Activated T-helper 17 cell treated with anti-CD3 and anti-CD28 coated beads, Interleukin-2, amount 50 U/mL, for 72 hours (primary cell): Measurements from ENCODE around the gene ABO. TPM values are rescaled to one million over a fixed set of nuclear protein-coding genes. Genes with fewer than 3 reads are reported as not detected.
"Not testable (repeated sequence)": the region's sequence is repeated elsewhere in the genome, so short reads cannot be mapped to it uniquely, and the experiment has no call there.

Source experiments
- ATAC-seq: fragments of 150-1000 bp; cut with Tn5 transposase; replicated peaks from 2 replicates; pipeline ENCODE4 v1.10.0; 2021; ENCODE audit warnings: mild to moderate bottlenecking, moderate library complexity
- H3K27ac Mint-ChIP-seq: one replicate; pipeline ENCODE4 v1.8.0; 2022; ENCODE audit warnings: mixed read lengths
- H3K27me3 Mint-ChIP-seq: one replicate; pipeline ENCODE4 v1.8.0; 2022; ENCODE audit warnings: mixed read lengths
- H3K36me3 Mint-ChIP-seq: one replicate; pipeline ENCODE4 v1.8.0; 2022; ENCODE audit warnings: low read depth, mild to moderate bottlenecking, mixed read lengths
- H3K4me1 Mint-ChIP-seq: one replicate; pipeline ENCODE4 v1.8.0; 2022; ENCODE audit warnings: mixed read lengths
- H3K4me3 Mint-ChIP-seq: one replicate; pipeline ENCODE4 v1.8.0; 2022; ENCODE audit warnings: mild to moderate bottlenecking, mixed read lengths
- H3K9me3 Mint-ChIP-seq: one replicate; pipeline ENCODE4 v1.8.0; 2022; ENCODE audit warnings: mixed read lengths
- total RNA-seq, 2 donors: library from RNA; stranded (reverse); gene quantifications; one replicate each; pipeline ENCODE4 v1.2.3, GENCODE V29; 2022

The ABO gene
- not detected for total RNA-seq

DNA sequence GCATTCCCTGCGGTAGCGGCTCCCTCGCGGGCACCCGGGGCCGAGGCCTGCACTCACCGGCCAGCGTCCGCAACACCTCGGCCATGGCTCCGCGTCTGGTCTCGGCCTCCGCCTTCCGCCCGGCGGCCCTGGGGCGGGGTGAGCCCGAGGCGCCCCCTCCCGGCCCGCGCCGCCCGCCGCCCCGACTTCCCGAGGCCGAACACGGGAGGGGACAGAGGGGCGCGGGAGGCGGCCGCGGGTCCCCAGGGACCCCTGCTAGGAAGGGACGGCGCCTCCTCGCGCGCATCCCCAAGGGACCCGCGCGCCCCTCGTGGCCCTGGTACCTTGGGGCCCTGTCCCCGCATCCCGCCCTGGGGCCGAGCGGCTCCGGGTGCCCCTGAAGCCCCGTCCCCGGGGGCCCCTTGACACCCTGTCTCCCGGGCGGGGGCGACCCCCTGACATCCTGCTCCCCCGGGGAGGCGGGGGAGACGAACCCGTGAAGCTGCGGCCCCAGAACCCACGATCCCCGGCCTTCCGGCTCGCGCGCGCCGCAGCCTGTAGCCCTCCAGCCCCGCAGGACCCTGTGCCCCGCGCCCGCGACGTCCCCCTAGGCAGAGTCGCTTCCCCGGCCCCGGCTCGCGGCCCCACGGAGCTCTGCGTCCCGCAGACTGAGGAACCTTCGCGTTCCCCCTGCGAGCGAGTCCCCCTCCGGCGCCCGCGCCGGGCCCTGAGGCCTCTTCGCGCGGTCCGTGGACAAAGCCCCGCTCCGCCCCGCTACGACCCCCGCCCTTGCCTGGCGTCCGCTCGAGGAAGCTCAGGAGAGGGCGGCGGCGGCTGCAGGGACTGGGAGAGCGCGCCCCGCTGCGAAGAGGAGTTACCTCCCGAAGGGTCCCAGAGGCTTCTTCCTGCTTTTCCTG is at the start of gene ABO:
TSS of gene ABO (minus strand) at position 97 of the 896 bp plus-strand sequence.
- no peak within 1 kb of the TSS for H3K4me3 Mint-ChIP-seq
- no peaks in the 10 kb centered on the region for H3K9me3 Mint-ChIP-seq
- H3K36me3 Mint-ChIP-seq = no peaks in the 10 kb centered on the region
- H3K27ac Mint-ChIP-seq = no peak within 1 kb of the TSS
- no peaks in the 10 kb centered on the region for H3K4me1 Mint-ChIP-seq
- no peak for ATAC-seq
- H3K27me3 Mint-ChIP-seq = peaks cover 45% of the 10 kb centered on the region

DNA sequence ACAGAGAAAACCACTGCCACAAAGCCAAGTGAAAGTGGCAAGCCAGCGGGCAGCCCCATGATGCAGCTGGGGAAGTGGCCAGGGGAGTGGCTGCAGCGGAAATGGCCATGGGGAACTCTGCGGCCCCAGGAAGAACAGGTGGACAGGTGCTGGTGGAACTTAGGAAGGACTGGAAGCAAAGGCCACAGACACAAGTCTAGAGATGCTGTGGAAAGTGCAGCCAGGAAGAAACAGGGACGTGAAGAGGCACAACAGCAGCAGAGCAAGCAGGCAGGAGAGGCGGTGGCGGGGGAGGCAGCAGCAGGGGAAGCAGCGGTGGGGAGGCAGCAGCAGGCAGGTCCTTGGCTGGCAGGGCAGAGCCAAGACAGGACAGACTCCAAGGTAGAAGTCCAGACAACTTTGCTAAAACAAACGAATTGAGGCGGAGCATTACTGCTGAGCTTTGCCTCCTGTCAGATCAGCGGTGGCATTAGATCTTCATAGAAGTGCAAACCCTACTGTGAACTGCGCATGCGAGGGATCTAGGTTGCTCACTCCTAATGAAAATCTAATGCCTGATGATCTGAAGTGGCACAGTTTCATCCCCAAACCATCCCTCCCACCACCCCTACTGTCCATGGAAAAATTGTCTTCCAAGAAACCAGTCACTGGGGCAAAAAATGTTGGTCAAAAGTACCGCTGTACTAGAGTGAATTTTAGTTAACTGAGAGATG is 49.1 kb upstream of the ABO start:
- Mint-ChIP-seq H3K4me1 (no peaks in the 10 kb centered on the region), H3K27me3 (no peaks in the 10 kb centered on the region), H3K9me3 (no peaks in the 10 kb centered on the region), H3K36me3 (peaks cover 6% of the 10 kb centered on the region), H3K27ac (no peak overlapping the region), H3K4me3 (no peak overlapping the region)
- no peak for ATAC-seq

DNA sequence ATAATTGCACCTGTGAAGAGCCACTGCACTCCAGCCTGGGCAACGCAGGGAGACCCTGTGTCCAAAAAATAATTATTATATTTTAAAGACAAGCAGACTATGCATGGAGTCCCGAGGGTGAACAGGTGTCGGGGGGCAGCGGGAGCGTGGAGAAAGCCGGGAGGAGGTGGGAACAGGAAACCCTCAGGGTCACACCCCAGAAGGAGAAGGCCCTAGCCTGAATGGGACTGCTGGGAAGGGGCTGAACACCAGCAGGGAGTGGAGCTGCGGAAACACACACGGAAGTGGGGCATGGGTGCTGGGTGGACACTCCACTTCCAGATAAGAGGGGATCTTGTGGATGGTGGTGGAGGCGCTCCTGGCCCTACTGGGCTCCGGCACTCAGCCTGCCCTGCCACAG is 48.2 kb upstream of the ABO start:
- H3K4me3 Mint-ChIP-seq = no peak overlapping the region
- H3K36me3 Mint-ChIP-seq = no peaks in the 10 kb centered on the region

DNA sequence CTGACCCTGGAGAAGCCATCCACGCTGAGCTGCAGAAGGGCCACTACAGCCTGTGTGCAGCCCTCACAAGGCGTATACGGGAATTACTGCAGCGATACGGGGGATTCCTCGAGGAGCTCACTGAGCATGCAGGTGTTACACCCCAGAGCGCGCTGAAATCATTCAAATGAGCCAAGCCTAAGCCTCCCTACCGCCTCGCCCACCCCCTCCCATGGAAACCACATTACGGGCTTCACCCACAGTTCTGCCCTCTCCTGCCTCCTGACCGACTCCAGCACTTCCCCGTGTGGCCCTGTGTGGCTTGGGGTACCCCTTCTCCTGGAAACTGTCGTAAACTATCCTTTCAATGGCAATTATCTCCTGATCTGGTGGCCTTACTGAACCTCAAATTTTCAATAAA is 47.7 kb upstream of the ABO start:
- H3K4me1 Mint-ChIP-seq = no peaks in the 10 kb centered on the region
- H3K27ac Mint-ChIP-seq = no peak overlapping the region
- no peak overlapping the region for H3K4me3 Mint-ChIP-seq
- H3K36me3 Mint-ChIP-seq = no peaks in the 10 kb centered on the region
- ATAC-seq = no peak
- no peaks in the 10 kb centered on the region for H3K27me3 Mint-ChIP-seq
- H3K9me3 Mint-ChIP-seq = no peaks in the 10 kb centered on the region

More for the DNA sequence above, 48.2 kb upstream of the ABO start:
- no peak for ATAC-seq
- Mint-ChIP-seq H3K27ac (no peak overlapping the region), H3K9me3 (no peaks in the 10 kb centered on the region), H3K27me3 (no peaks in the 10 kb centered on the region), H3K4me1 (no peaks in the 10 kb centered on the region)

DNA sequence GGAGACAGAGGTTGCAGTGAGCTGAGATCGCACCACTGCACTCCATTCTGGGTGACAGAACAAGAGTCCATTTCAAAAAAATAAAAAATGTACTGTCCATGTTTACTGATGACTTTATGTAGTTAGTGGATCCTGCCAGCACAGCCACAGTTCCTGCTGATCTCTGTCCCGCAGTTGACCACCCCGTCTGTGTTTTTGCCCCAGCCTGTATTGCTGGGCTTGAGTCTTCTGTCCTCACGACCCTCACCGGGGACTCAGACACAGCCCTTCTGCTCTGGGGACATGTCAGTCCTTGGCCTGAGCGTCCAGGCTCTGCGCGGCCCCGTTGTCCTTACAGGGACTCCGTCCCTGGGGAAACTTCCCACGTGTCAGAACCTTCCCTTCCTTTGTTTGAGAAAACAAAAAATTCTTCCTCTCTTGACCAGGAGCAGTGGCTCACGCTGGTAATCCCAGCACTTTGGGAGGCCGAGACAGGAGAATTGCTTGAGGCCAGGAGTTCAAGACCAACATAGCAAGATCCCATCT is 46.5 kb upstream of the ABO start:
- Mint-ChIP-seq H3K27me3 (no peaks in the 10 kb centered on the region), H3K36me3 (no peaks in the 10 kb centered on the region), H3K9me3 (no peaks in the 10 kb centered on the region)

DNA sequence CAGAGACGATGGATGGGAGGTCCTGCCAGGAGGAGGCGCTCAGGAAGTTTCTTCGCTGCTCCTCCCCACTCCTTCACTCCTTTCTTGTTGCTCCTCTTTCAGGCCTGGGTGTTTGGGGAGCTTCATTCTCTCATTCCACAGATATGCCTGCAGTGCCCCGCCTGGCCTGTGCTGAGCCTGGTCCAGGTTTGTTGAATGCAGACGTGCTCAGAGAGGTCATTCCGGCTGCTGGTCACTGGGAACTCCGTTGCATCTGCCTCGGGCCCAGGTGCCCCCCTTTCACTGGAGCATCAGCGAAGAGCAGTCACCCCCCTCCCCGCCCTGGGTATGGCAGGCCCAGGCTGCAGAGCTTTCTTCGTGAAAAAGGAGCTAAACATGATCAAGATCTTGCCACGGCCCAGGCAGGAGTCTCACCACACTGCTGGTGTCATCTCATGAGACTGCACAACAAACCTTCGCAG is 45.5 kb upstream of the ABO start:
- H3K27me3 Mint-ChIP-seq = no peaks in the 10 kb centered on the region
- H3K36me3 Mint-ChIP-seq = no peaks in the 10 kb centered on the region
- no peak overlapping the region for H3K4me3 Mint-ChIP-seq
- ATAC-seq = no peak
- no peaks in the 10 kb centered on the region for H3K9me3 Mint-ChIP-seq
- H3K4me1 Mint-ChIP-seq = no peaks in the 10 kb centered on the region
- H3K27ac Mint-ChIP-seq = no peak overlapping the region

More for the DNA sequence above, 46.5 kb upstream of the ABO start:
- Mint-ChIP-seq H3K4me3 (no peak overlapping the region), H3K4me1 (no peaks in the 10 kb centered on the region), H3K27ac (no peak overlapping the region)
- ATAC-seq = no peak

DNA sequence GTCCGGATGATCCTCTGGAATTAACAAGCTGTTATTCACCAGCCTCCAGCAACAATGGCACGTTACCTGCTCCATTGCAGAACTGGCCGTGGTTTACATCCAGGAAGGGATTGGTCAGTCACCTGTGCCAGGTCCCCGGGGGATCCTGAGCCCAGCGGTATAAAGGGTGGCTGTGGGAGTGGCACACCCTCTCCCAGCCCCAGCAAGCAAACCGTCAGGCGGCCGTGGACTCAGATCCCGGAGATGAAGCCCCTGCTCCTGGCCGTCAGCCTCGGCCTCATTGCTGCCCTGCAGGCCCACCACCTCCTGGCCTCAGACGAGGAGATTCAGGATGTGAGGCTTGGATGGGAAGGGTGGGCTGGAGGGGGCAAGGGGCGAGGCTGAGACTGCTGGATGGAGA is 42.5 kb upstream of the ABO start:
- not testable (repeated sequence) for H3K27me3 Mint-ChIP-seq, H3K27ac Mint-ChIP-seq, ATAC-seq, H3K4me3 Mint-ChIP-seq, H3K9me3 Mint-ChIP-seq, H3K36me3 Mint-ChIP-seq, H3K4me1 Mint-ChIP-seq

DNA sequence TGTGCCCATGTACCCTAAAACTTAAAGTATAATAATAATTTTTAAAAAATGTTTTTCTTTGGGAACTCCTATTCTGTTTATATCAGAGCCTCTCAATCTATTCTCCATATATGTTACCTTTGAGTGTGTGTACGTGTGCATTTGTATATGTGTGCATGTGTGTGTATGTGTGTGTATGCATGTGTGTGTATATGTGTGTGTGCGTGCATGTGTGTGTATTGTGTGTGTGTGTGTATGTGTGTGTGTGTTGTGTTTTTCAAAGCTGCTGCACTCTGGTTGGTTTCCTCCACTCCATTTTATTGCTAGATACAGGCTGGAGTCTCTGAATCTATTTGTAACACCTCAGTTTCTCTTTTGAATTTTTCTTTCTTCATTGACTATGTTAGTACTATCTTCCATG is 41.0 kb upstream of the ABO start:
- Mint-ChIP-seq H3K27ac (no peak overlapping the region), H3K9me3 (no peaks in the 10 kb centered on the region), H3K4me1 (no peaks in the 10 kb centered on the region), H3K36me3 (no peaks in the 10 kb centered on the region), H3K4me3 (no peak overlapping the region), H3K27me3 (no peaks in the 10 kb centered on the region)
- no peak for ATAC-seq

DNA sequence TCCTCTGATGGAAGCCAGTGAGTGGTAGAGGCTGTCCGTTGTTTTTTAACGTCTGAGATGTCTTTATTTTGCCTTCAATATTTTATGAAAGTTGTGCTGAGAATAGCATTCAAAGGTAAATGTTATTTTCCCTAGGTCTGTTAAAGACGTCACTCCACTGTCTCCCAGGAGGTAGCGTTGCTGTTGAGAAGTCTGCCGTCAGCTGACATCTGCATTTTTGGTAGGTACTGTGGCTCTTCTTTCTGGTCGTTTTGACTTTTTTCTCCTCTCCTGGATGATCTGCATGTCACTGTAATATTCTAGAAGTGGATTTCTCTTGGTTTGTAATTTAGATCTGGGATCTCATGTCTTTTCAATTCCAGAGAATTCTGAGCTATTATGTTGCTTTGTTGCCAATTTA is 34.6 kb upstream of the ABO start:
- no peaks in the 10 kb centered on the region for H3K4me1 Mint-ChIP-seq
- peaks cover 21% of the 10 kb centered on the region for H3K27me3 Mint-ChIP-seq
- ATAC-seq = no peak
- H3K27ac Mint-ChIP-seq = no peak overlapping the region
- no peak overlapping the region for H3K4me3 Mint-ChIP-seq
- H3K9me3 Mint-ChIP-seq = no peaks in the 10 kb centered on the region
- no peaks in the 10 kb centered on the region for H3K36me3 Mint-ChIP-seq

DNA sequence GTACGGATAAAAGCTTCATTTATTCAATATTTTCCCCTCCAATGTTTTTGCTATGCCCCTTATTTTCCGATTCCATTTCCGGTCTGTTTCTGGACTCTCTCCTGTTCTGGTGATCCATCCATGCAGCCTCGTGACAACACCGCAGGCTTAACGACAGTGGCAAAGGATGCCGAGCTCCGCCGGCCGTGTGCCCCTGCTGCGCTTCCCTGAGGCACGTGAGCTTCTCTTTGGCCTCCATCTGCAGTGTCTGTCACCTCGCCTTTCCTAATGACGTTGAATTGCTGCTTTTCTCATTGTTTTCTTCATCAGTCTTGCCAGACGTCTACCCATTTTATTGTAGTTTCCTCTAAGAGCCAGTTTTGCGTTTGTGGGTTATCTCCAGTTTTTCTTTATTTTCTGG is 32.3 kb upstream of the ABO start:
- Mint-ChIP-seq H3K4me1 (no peaks in the 10 kb centered on the region), H3K9me3 (no peaks in the 10 kb centered on the region), H3K36me3 (no peaks in the 10 kb centered on the region), H3K4me3 (no peak overlapping the region), H3K27me3 (peaks cover 21% of the 10 kb centered on the region), H3K27ac (no peak overlapping the region)
- ATAC-seq = no peak

DNA sequence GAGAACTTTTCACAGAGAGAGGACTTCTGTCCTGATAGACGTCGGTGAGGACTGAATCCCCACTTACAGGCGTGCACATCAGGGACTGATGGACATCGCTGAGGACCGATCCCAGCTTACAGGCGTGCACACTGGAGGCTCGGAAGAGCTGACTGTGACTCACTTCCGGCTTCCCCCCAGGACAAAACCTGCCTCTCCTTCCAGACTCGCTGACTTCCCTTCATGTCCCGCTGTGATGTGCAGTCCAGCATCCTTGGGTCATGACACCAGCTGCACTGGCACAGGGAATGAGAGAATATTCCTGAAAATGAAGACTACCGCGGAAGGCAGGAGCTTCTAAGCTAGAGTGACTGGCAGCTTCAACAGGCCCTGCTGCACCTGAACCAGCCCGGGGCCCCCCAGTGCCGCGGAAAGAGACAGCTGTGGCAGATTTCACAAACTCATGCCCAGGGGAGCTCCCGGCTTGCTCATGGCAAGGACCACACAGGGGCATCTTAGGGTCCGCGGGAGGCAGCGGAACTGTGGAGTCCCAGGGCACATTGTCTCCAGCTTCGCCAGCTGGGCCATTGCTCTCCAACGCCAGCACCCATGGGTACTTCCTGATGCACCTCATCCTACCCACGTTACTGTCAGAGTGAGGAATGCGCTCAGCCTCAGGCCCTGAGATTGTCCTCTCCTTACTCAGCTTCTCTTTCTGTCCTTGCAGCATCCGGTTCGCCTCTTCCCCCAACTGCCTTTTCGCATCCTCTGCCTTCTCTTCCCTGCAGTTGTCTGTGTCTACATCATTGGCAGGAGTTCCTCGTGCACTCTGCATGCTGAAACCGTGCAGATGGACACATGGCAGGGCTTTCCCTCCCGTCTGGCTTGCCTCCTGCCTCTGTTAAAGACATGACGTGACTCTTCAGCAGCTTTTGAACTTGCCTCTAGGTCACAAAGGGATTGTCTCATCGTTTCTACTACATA is 31.5 kb upstream of the ABO start:
- Mint-ChIP-seq H3K36me3 (no peaks in the 10 kb centered on the region), H3K27ac (no peak overlapping the region), H3K27me3 (peaks cover 21% of the 10 kb centered on the region), H3K9me3 (no peaks in the 10 kb centered on the region), H3K4me1 (no peaks in the 10 kb centered on the region), H3K4me3 (no peak overlapping the region)
- ATAC-seq = no peak

DNA sequence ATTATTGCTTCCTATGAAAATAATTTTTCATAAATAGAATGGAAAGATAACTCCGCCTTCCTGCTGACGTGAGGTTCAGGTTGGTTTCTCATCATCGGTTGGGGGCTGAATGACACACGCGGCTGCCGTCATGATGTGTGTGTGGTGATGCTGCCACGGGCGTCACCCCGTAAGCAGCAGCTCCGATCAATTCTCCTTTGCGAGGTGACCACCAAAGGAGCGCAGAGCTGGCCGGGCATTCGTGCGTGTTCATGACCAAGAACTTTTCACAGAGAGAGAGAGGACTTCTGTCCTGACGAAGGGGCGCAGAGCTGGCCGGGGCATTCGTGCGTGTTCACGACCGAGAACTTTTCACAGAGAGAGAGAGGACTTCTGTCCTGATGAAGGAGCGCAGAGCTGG is 30.7 kb upstream of the ABO start:
- Mint-ChIP-seq H3K9me3 (no peaks in the 10 kb centered on the region), H3K4me1 (no peaks in the 10 kb centered on the region), H3K27ac (no peak overlapping the region), H3K27me3 (peaks cover 21% of the 10 kb centered on the region), H3K4me3 (no peak overlapping the region), H3K36me3 (no peaks in the 10 kb centered on the region)
- no peak for ATAC-seq

DNA sequence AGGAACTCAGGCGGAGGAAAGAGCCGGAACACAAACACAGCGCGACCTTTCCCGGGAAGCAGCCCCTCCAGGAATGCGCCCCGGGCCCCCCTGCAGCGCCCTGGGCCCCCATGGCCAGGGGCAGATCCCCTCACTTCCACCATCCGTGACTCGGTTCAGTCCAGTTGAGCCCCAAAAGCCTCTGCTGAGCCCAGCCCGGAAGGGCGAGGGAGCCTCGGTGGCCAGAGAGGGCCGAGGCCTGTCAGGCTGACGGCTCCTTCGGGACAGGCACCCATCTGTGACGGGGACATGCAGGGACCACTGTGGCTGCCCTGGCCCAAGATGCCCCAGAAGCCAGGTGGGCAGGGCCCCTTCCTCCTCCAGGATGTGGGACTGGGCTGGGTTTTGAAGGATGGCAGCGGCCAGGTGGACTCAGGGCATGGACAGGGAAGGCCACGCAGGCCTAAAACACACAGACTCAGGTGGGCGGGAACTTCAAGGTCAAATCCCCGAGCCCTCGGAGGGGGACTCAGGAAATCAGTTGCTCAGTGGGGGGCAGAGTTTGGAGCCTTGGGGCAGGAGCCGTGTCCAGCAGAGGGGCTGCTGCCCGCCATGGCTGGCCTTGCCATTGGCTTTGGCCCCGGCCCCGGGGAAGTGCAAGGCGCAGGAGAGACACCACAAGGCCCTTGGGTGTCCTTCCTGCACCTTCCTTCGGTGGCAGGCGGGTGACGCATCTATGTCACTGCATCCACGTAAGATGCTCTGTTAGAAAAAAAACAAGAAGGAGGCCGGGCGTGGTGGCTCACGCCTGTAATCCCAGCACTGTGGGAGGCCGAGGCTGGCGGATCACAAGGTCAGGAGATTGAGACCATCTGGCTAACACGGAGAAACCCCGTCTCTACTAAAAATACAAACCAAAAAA is 29.7 kb upstream of the ABO start:
- H3K27me3 Mint-ChIP-seq = peaks cover 18% of the 10 kb centered on the region
- no peak for ATAC-seq
- H3K27ac Mint-ChIP-seq = no peak overlapping the region
- H3K4me1 Mint-ChIP-seq = no peaks in the 10 kb centered on the region
- H3K36me3 Mint-ChIP-seq = no peaks in the 10 kb centered on the region
- no peak overlapping the region for H3K4me3 Mint-ChIP-seq
- no peaks in the 10 kb centered on the region for H3K9me3 Mint-ChIP-seq
